Measurements from ENCODE around the gene SNX25.

GRCh38 chr4:185283723-185284122, 74.3 kb downstream of the SNX25 start:
- TF ChIP-seq CTCF (IDR thresholded peaks at IDR 0.05) (no peak), POLR2A (IDR thresholded peaks at IDR 0.05) (no peak)
